K562 (cell line): Measurements from ENCODE around the gene ADAM15. TPM values are rescaled to one million over a fixed set of nuclear protein-coding genes. Genes with fewer than 3 reads are reported as not detected.

Experiments used
- ATAC-seq: fragments of 200-7000 bp; cut with Tn5 transposase; 3 replicates; pipeline ENCODE4 v1.9.1; 2020; ENCODE audit warnings: moderate library complexity
- BruUV-seq: library from RNA; stranded (reverse); fragments of 400-500 nt; replicated peaks from 2 replicates; lab custom pipeline; 2021; lab: Mats Ljungman, UMichigan
- CTCF ChIA-PET: fragments of 300-600 bp; formaldehyde crosslinking; extraction: SDS; loops from one replicate; lab custom pipeline; 2021; ENCODE audit warnings: low intra/inter-chr PET ratio; lab: Yijun Ruan, JAX
- POLR2A ChIA-PET: fragments of 300-600, 350-650 bp; sonication (Branson Sonifier 250); formaldehyde crosslinking; extraction: SDS; loops from one replicate; lab custom pipeline; 2021; ENCODE audit warnings: antibody characterized with exemption, inconsistent platforms; lab: Yijun Ruan, JAX
- DNase-seq, 4 experiments: peaks; one replicate each; pipeline versions ENCODE4 v3.0.0 to v3.0.0-alpha.2; 2011 to 2018; ENCODE audit warnings: low spot score in 3 of 4, mixed read lengths in 3 of 4; ENCODE audit errors: extremely low read depth in 1 of 4
- FAIRE-seq: peaks from 2 replicates; lab custom pipeline; 2011; peaks lifted over from hg19 to GRCh38; lab: Jason Lieb, UNC
- H2AFZ ChIP-seq: 2 replicates; pipeline ENCODE4 v1.6.0; 2011; ENCODE audit warnings: low read depth, low read length, control low read depth, inconsistent platforms
- H3K27ac ChIP-seq: fragments of 200-600 bp; 3 replicates; pipeline ENCODE4 v1.8.0; 2011; ENCODE audit warnings: low read depth, mild to moderate bottlenecking, control low read depth, inconsistent platforms, low read length, moderate library complexity, mixed read lengths; ENCODE audit errors: extremely low read depth
- H3K27me3 ChIP-seq, 2 experiments: fragments of 300-600 bp in 1 of 2; 2 replicates in 1 of 2; 3 replicates in 1 of 2; pipeline versions ENCODE4 v1.6.0 to v1.8.0; 2011; ENCODE audit warnings: inconsistent platforms in 2 of 2, low read length in 2 of 2, mild to moderate bottlenecking in 1 of 2, mixed read lengths in 1 of 2, moderate library complexity in 1 of 2; ENCODE audit not compliant: control insufficient read depth in 2 of 2, insufficient read depth in 2 of 2
- H3K36me3 ChIP-seq: fragments of 300-600 bp; 3 replicates; pipeline ENCODE4 v1.8.0; 2011; ENCODE audit warnings: mild to moderate bottlenecking, low read length, inconsistent platforms; ENCODE audit not compliant: control insufficient read depth, insufficient read depth
- H3K4me1 ChIP-seq, 2 experiments: fragments of 200-600 bp in 1 of 2; replicated peaks in 1 of 2; 2 replicates in 1 of 2; 3 replicates in 1 of 2; pipeline versions ENCODE4 v1.5.1 to v1.8.0; 2011; ENCODE audit warnings: inconsistent platforms in 2 of 2, low read length in 2 of 2, mild to moderate bottlenecking in 1 of 2, mixed read lengths in 1 of 2, moderate library complexity in 1 of 2; ENCODE audit not compliant: control insufficient read depth in 2 of 2, insufficient read depth in 2 of 2
- H3K4me2 ChIP-seq: 2 replicates; pipeline ENCODE4 v1.6.1; 2011; ENCODE audit warnings: low read length, control low read depth, inconsistent platforms, mixed read lengths; ENCODE audit not compliant: insufficient read depth
- H3K4me3 ChIP-seq: fragments of 200-600 bp; sonication (generic), shearing (Covaris generic); 2 replicates; pipeline ENCODE4 v1.5.1; 2016; ENCODE audit warnings: control low read depth, inconsistent platforms
- H3K79me2 ChIP-seq: fragments of 200-600 bp; 3 replicates; pipeline ENCODE4 v1.8.0; 2011; ENCODE audit warnings: low read length, inconsistent platforms; ENCODE audit not compliant: control insufficient read depth, insufficient read depth
- H3K9ac ChIP-seq, 2 experiments: 2 replicates each; pipeline versions ENCODE4 v1.6.0 to v1.6.1; 2011; ENCODE audit warnings: low read depth in 2 of 2, low read length in 2 of 2, control low read depth in 1 of 2, inconsistent platforms in 1 of 2, mild to moderate bottlenecking in 1 of 2, mixed read lengths in 1 of 2; ENCODE audit not compliant: insufficient read depth in 1 of 2
- H3K9me1 ChIP-seq: one replicate; pipeline ENCODE4 v1.6.0; 2011; ENCODE audit warnings: inconsistent platforms, mild to moderate bottlenecking, low read length, moderate library complexity; ENCODE audit not compliant: control insufficient read depth, insufficient read depth
- H3K9me3 ChIP-seq: replicated peaks from 2 replicates; pipeline ENCODE4 v1.5.1; 2011; ENCODE audit warnings: low read depth, low read length, inconsistent platforms; ENCODE audit not compliant: control insufficient read depth, insufficient read depth
- H4K20me1 ChIP-seq: replicated peaks from 2 replicates; pipeline ENCODE4 v1.6.1; 2011; ENCODE audit warnings: low read length, inconsistent platforms, mixed read lengths; ENCODE audit not compliant: control insufficient read depth, insufficient read depth
- DMBX1 ChIP-seq: fragments of 250-450 bp; sonication (Bioruptor Pico); IDR thresholded peaks from 2 replicates; pipeline ENCODE4 v1.8.0; 2022; ENCODE audit warnings: inconsistent platforms, mild to moderate bottlenecking, moderate library complexity, borderline replicate concordance
- HCFC1 ChIP-seq: IDR thresholded peaks from 2 replicates; pipeline ENCODE4 v1.6.1; 2012; ENCODE audit warnings: low read depth, low read length, improper control_type of control experiment
- HDAC2 ChIP-seq: fragments of 450-650 bp; IDR thresholded peaks from 2 replicates; pipeline ENCODE4 v1.6.1; 2016; ENCODE audit warnings: mild to moderate bottlenecking
- ILK ChIP-seq: fragments of 450-650 bp; IDR thresholded peaks from 2 replicates; pipeline ENCODE4 v1.6.1; 2016; ENCODE audit warnings: missing genetic modification characterization, low read depth, mild to moderate bottlenecking, missing compliant biosample characterization, moderate library complexity, borderline replicate concordance
- PRPF4 ChIP-seq: fragments of 200-400 bp; formaldehyde crosslinking; IDR thresholded peaks from one replicate; pipeline ENCODE4 v1.6.1; 2017; ENCODE audit warnings: low read length, low read depth, mild to moderate bottlenecking; ENCODE audit not compliant: insufficient read depth, poor library complexity, severe bottlenecking
- SMAD3 ChIP-seq: fragments of 450-650 bp; formaldehyde crosslinking; conservative IDR thresholded peaks from 2 replicates; pipeline ENCODE4 v1.4.0; 2020; ENCODE audit warnings: mild to moderate bottlenecking
- TOE1 ChIP-seq, 2 experiments: fragments of 450-650 bp in 1 of 2; sonication (generic) in 1 of 2; formaldehyde crosslinking in 1 of 2; IDR thresholded peaks; 2 replicates each; pipeline versions ENCODE4 v1.7.1 to v1.8.0; 2016 to 2022; ENCODE audit warnings: borderline replicate concordance in 2 of 2, mild to moderate bottlenecking in 2 of 2, antibody characterized with exemption in 1 of 2, inconsistent platforms in 1 of 2, low read depth in 1 of 2, missing genetic modification reagents in 1 of 2, moderate library complexity in 1 of 2
- ZKSCAN3 ChIP-seq: fragments of 250-450 bp; sonication (Bioruptor Pico); IDR thresholded peaks from 2 replicates; pipeline ENCODE4 v1.4.0; 2020
- ZNF354B ChIP-seq: fragments of 250-450 bp; sonication (Bioruptor Pico); IDR thresholded peaks from 2 replicates; pipeline ENCODE4 v1.4.0; 2020
- ZNF445 ChIP-seq: fragments of 250-450 bp; sonication (Bioruptor Pico); IDR thresholded peaks from 2 replicates; pipeline ENCODE4 v1.4.0; 2020; ENCODE audit warnings: low read depth, mild to moderate bottlenecking, moderate library complexity
- ZNF780A ChIP-seq: fragments of 250-450 bp; sonication (Bioruptor Pico); IDR thresholded peaks from 2 replicates; pipeline ENCODE4 v1.5.0; 2021; ENCODE audit warnings: mild to moderate bottlenecking
- WGBS: fragments of 100-300 bp; shearing (Covaris generic); methylation state at CpG from one replicate; pipeline ENCODE4 v1.1.6; 2016; ENCODE audit warnings: low coverage, mixed read lengths; ENCODE audit not compliant: insufficient coverage; ENCODE audit errors: missing lambda C conversion rate; 5-methylcytosine and 5-hydroxymethylcytosine counted together
- in situ Hi-C: fragments of 300-500 bp; cut with MboI; formaldehyde crosslinking; loops from 4 replicates; pipeline ENCODE4 v1.15.0; 2018; ENCODE audit warnings: inconsistent platforms, mixed read lengths
- intact Hi-C: fragments of 100-400 bp; cut with micrococcal nuclease; formaldehyde crosslinking; loops from 2 replicates; pipeline ENCODE4 v1.14.2; 2022
- polyA plus RNA-seq, 8 experiments: library from polyadenylated mRNA; depleted of rRNA in 4 of 8; stranded (reverse) in 5 of 8; unstranded in 3 of 8; fragments of >200 nt; fragmentation: Nextera tagmentation in 2 of 8; fragmentation: Illumina TruSeq in 1 of 8; extraction: Ambion mirVana in 2 of 8; extraction: Trizol in 1 of 8; gene quantifications; 2 replicates each; pipeline versions ENCODE4 v1.2.1 to v1.2.3, GENCODE V29; 2011 to 2014; ENCODE audit warnings: inconsistent platforms in 1 of 8, missing spikeins in 1 of 8
- total RNA-seq, 7 experiments: library from RNA; depleted of rRNA in 6 of 7; stranded (reverse); fragments of >200 nt in 6 of 7; fragmentation: Illumina TruSeq in 2 of 7; extraction: Trizol in 2 of 7; gene quantifications; 2 replicates each; pipeline versions ENCODE4 v1.2.1 to v1.2.3, GENCODE V29; 2011 to 2021; ENCODE audit warnings: low replicate concordance in 1 of 7
- TF ChIP-seq, protein P1 (sequence below), 2 experiments: IDR thresholded peaks; 2 replicates each; pipeline ENCODE4 v1.6.1; 2011; ENCODE audit warnings: borderline replicate concordance in 1 of 2, control low read depth in 1 of 2, low read depth in 1 of 2, low read length in 1 of 2, mild to moderate bottlenecking in 1 of 2, mixed read lengths in 1 of 2, moderate library complexity in 1 of 2; ENCODE audit not compliant: insufficient read depth in 1 of 2, insufficient read length in 1 of 2, poor library complexity in 1 of 2, severe bottlenecking in 1 of 2; ENCODE audit errors: extremely low read depth in 1 of 2
- TF ChIP-seq, protein P2 (sequence below): sonication (generic); formaldehyde crosslinking; IDR thresholded peaks from 2 replicates; pipeline ENCODE4 v1.8.0; 2022; ENCODE audit warnings: mild to moderate bottlenecking, missing genetic modification reagents
- TF ChIP-seq, protein P3 (sequence below), 2 experiments: fragments of 450-650 bp; IDR thresholded peaks; 2 replicates each; pipeline ENCODE4 v1.6.1; 2016

ADAM15 gene
- total and polyA plus RNA-seq, 9 of the 15 experiments (the other 6 are each of a cell fraction or from before 2014, with no cell fraction given), result 0.69 to 72.3 (median 32.8) TPM

DNA sequence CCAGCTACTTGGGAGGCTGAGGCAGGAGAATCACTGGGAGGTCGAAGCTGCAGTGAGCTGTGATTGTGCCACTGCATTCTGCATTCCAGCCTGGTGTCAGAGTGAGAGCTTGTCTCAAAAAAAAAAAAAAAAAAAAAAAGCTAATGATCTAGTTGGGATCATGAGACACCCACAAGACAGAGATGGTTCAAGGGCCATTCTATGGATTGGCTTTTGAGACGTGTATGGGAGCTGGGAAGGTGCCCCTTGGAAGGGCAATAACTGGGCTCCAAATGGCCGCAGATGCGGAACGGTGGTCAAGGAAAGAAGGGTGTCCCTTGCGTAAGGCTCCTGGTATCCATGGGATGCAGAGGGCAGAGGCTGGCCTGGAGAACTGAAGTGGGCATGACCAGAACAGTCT lies 6.8 kb upstream of the ADAM15 start (continued):
- TF ChIP-seq ILK (tag) (no peak), ZNF780A (no peak), SMAD3 (CRISPR knock-in tag) (no peak), ZNF445 (CRISPR knock-in tag) (no peak), HDAC2 (no peak), DMBX1 (CRISPR knock-in tag) (no peak), ZNF354B (CRISPR knock-in tag) (no peak), ZKSCAN3 (CRISPR knock-in tag) (no peak), HCFC1 (no peak)
- TF ChIP-seq, all 486 proteins: peak for 0

GRCh38 chr1:155044812-155045657 lies 6.1 kb upstream of the ADAM15 start:
- no TSS peak for BruUV-seq
- in situ Hi-C loops, result no loop called here
- WGBS, result 33% methylated on average over 5 of the region's 7 CpGs
- no peak for TF ChIP-seq PRPF4
- no peak for TF ChIP-seq TOE1 (IDR thresholded peaks at IDR 0.05; ENCODE audit: borderline replicate concordance)
- no peak for TF ChIP-seq TOE1 (CRISPR knock-in tag; IDR thresholded peaks at IDR 0.05; ENCODE audit: borderline replicate concordance, low read depth)
- TF ChIP-seq, protein P1, sequence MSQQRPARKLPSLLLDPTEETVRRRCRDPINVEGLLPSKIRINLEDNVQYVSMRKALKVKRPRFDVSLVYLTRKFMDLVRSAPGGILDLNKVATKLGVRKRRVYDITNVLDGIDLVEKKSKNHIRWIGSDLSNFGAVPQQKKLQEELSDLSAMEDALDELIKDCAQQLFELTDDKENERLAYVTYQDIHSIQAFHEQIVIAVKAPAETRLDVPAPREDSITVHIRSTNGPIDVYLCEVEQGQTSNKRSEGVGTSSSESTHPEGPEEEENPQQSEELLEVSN (IDR thresholded peaks at IDR 0.05; ENCODE audit: borderline replicate concordance in 1 of 2, extremely low read depth in 1 of 2, insufficient read depth in 1 of 2, insufficient read length in 1 of 2, low read depth in 1 of 2, low read length in 1 of 2, poor library complexity in 1 of 2, severe bottlenecking in 1 of 2), result peak in 1 of 2 experiments; percentile 14
- TF ChIP-seq, protein P2, sequence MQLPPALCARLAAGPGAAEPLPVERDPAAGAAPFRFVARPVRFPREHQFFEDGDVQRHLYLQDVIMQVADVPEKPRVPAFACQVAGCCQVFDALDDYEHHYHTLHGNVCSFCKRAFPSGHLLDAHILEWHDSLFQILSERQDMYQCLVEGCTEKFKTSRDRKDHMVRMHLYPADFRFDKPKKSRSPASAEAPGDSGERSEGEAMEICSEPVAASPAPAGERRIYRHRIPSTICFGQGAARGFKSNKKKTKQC (CRISPR knock-in tag), result no peak
- TF ChIP-seq, protein P3, sequence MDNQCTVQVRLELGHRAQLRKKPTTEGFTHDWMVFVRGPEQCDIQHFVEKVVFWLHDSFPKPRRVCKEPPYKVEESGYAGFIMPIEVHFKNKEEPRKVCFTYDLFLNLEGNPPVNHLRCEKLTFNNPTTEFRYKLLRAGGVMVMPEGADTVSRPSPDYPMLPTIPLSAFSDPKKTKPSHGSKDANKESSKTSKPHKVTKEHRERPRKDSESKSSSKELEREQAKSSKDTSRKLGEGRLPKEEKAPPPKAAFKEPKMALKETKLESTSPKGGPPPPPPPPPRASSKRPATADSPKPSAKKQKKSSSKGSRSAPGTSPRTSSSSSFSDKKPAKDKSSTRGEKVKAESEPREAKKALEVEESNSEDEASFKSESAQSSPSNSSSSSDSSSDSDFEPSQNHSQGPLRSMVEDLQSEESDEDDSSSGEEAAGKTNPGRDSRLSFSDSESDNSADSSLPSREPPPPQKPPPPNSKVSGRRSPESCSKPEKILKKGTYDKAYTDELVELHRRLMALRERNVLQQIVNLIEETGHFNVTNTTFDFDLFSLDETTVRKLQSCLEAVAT (IDR thresholded peaks at IDR 0.05), result no peak

More at GRCh38 chr1:155044812-155045657, 6.1 kb upstream of the ADAM15 start:
- DNase-seq (peak; percentile 65 to 81 (median 69)), FAIRE-seq (peak; percentile 90), ATAC-seq (peak; percentile 93)
- Histone ChIP-seq H3K4me2 (no peak overlapping the region), H2AFZ (no peak overlapping the region), H4K20me1 (peaks cover 6% of the 10 kb centered on the region; the same call in 1 of the 2 replicates), H3K27me3 (no peaks in the 10 kb centered on the region; a peak in 1 of 5 replicates), H3K9ac (peak overlapping the region in 1 of 2 experiments; percentile 59; a peak in 1 of 4 replicates), H3K9me1 (peaks cover 4% of the 10 kb centered on the region), H3K9me3 (no peaks in the 10 kb centered on the region), H3K4me3 (no peak overlapping the region), H3K4me1 (peaks cover 17 to 32% of the 10 kb centered on the region in 2 experiments), H3K27ac (no peak overlapping the region), H3K79me2 (no peaks in the 10 kb centered on the region), H3K36me3 (no peaks in the 10 kb centered on the region)
- CTCF ChIA-PET, result interaction anchor here (0.8 to 3.1 kb wide), 3 partner anchors 17 to 83 kb away, joined by 6 to 19 read pairs (median 8); partner anchors contain the start of gene PYGO2
- intact Hi-C loops, result loop anchor here (1.0 to 5.0 kb wide), 3 partner anchors 16 to 43 kb away; partner anchors contain the start of gene ZBTB7B
- POLR2A ChIA-PET, result interaction anchor here (0.6 to 2.1 kb wide), 5 partner anchors 25 to 74 kb away, joined by 3 to 5 read pairs (median 3); partner anchors contain the start of gene SHC1
